Neural cell (in vitro differentiated cells): Measurements from ENCODE around the gene RAB9A. TPM values are rescaled to one million over a fixed set of nuclear protein-coding genes. Genes with fewer than 3 reads are reported as not detected.

Experiments used
- H2AFZ ChIP-seq: fragments of 200-600, 300-800 bp; sonication (generic), shearing (Covaris generic); 2 replicates; pipeline ENCODE4 v1.6.0; 2014; ENCODE audit warnings: low read depth, mild to moderate bottlenecking, antibody characterized with exemption, low read length, moderate library complexity
- H3F3A ChIP-seq: fragments of 200-600 bp; shearing (Covaris generic); 2 replicates; pipeline ENCODE4 v1.6.1; 2016; ENCODE audit warnings: mild to moderate bottlenecking, moderate library complexity, mixed read lengths, antibody characterized with exemption, low read length; ENCODE audit not compliant: insufficient read depth, poor library complexity, severe bottlenecking
- H3K27ac ChIP-seq: fragments of 200-600, 300-800 bp; sonication (generic), shearing (Covaris generic); 2 replicates; pipeline ENCODE4 v1.5.1; 2014; ENCODE audit warnings: mild to moderate bottlenecking, low read length, moderate library complexity
- H3K27me3 ChIP-seq: fragments of 300-800, 200-600 bp; sonication (generic), shearing (Covaris generic); 2 replicates; pipeline ENCODE4 v1.6.0; 2014; ENCODE audit warnings: mild to moderate bottlenecking, low read depth, low read length, moderate library complexity; ENCODE audit not compliant: insufficient read depth
- H3K36me3 ChIP-seq: fragments of 300-800, 200-600 bp; sonication (generic), shearing (Covaris generic); 2 replicates; pipeline ENCODE4 v1.5.1; 2014; ENCODE audit warnings: mild to moderate bottlenecking, antibody characterized with exemption, low read length, moderate library complexity; ENCODE audit not compliant: insufficient read depth
- H3K4me2 ChIP-seq: fragments of 300-800, 200-600 bp; sonication (generic), shearing (Covaris generic); 2 replicates; pipeline ENCODE4 v1.6.0; 2014; ENCODE audit warnings: mild to moderate bottlenecking, low read length
- H3K4me3 ChIP-seq: fragments of 300-800, 200-600 bp; sonication (generic), shearing (Covaris generic); 2 replicates; pipeline ENCODE4 v1.5.1; 2014; ENCODE audit warnings: mild to moderate bottlenecking, low read length, moderate library complexity
- H3K79me2 ChIP-seq: fragments of 200-600 bp; shearing (Covaris generic); replicated peaks from 2 replicates; pipeline ENCODE4 v1.6.0; 2014; ENCODE audit warnings: mild to moderate bottlenecking, low read length, moderate library complexity; ENCODE audit not compliant: insufficient read depth
- H3K9ac ChIP-seq: fragments of 300-800, 200-600 bp; sonication (generic), shearing (Covaris generic); 2 replicates; pipeline ENCODE4 v1.6.1; 2016; ENCODE audit warnings: mild to moderate bottlenecking, low read length, mixed read lengths
- H3K9me2 ChIP-seq: fragments of 200-600 bp; shearing (Covaris generic); 2 replicates; pipeline ENCODE4 v1.6.1; 2016; ENCODE audit warnings: mild to moderate bottlenecking, low read length, mixed read lengths; ENCODE audit not compliant: insufficient read depth
- H3K9me3 ChIP-seq: fragments of 200-600, 300-800 bp; sonication (generic), shearing (Covaris generic); 2 replicates; pipeline ENCODE4 v1.6.1; 2016; ENCODE audit warnings: mild to moderate bottlenecking, mixed run types, low read length, moderate library complexity, mixed read lengths
- H4K20me1 ChIP-seq: fragments of 200-600 bp; shearing (Covaris generic); 2 replicates; pipeline ENCODE4 v1.6.1; 2016; ENCODE audit warnings: mild to moderate bottlenecking, mixed run types; ENCODE audit not compliant: insufficient read depth
- CTCF ChIP-seq: fragments of 450-650 bp; IDR thresholded peaks from 2 replicates; pipeline ENCODE4 v1.5.1; 2014; ENCODE audit warnings: antibody characterized with exemption, mild to moderate bottlenecking, moderate library complexity; ENCODE audit not compliant: poor library complexity, severe bottlenecking
- EP300 ChIP-seq: fragments of 450-650 bp; conservative IDR thresholded peaks from 2 replicates; pipeline ENCODE4 v1.6.1; 2014; ENCODE audit warnings: antibody characterized with exemption, mild to moderate bottlenecking, moderate library complexity; ENCODE audit not compliant: poor library complexity, severe bottlenecking
- EZH2 ChIP-seq: fragments of 200-600, 300-800 bp; shearing (Covaris generic), sonication (generic); IDR thresholded peaks from 2 replicates; pipeline ENCODE4 v1.6.1; 2014; ENCODE audit warnings: antibody characterized with exemption, low read length, borderline replicate concordance, mild to moderate bottlenecking; ENCODE audit not compliant: insufficient read depth, poor library complexity, severe bottlenecking
- MXI1 ChIP-seq: fragments of 450-650 bp; conservative IDR thresholded peaks from 2 replicates; pipeline ENCODE4 v1.6.1; 2014; ENCODE audit warnings: antibody characterized with exemption, mild to moderate bottlenecking; ENCODE audit not compliant: poor library complexity, severe bottlenecking
- POLR2AphosphoS5 ChIP-seq: IDR thresholded peaks from 2 replicates; pipeline ENCODE4 v1.6.1; 2012
- RAD21 ChIP-seq: fragments of 450-650 bp; conservative IDR thresholded peaks from 2 replicates; pipeline ENCODE4 v1.6.1; 2014; ENCODE audit warnings: antibody characterized with exemption, mild to moderate bottlenecking, moderate library complexity
- REST ChIP-seq: IDR thresholded peaks from 2 replicates; pipeline ENCODE4 v1.6.1; 2012; ENCODE audit warnings: borderline replicate concordance
- SMC3 ChIP-seq: fragments of 450-650 bp; conservative IDR thresholded peaks from 2 replicates; pipeline ENCODE4 v1.6.1; 2014; ENCODE audit warnings: antibody characterized with exemption, mild to moderate bottlenecking, moderate library complexity; ENCODE audit not compliant: poor library complexity
- TAF1 ChIP-seq: IDR thresholded peaks from 2 replicates; pipeline ENCODE4 v1.6.1; 2012; ENCODE audit warnings: low read depth
- polyA plus RNA-seq: library from polyadenylated mRNA; depleted of rRNA; stranded (reverse); fragments of >200 nt; gene quantifications from 2 replicates; pipeline ENCODE4 v1.2.3, GENCODE V29; 2014

Gene RAB9A
- polyA plus RNA-seq, 1 donor from 2014 or later = 26.9 TPM

GRCh38 chrX:13754765-13755164 is 65.8 kb downstream of the RAB9A start:
- Histone ChIP-seq H3K9me3 (no peaks in the 10 kb centered on the region), H3K9me2 (no peaks in the 10 kb centered on the region), H2AFZ (no peak overlapping the region), H3K36me3 (no peaks in the 10 kb centered on the region), H3K4me3 (no peak overlapping the region), H4K20me1 (no peaks in the 10 kb centered on the region), H3K27me3 (no peaks in the 10 kb centered on the region), H3F3A (no peaks in the 10 kb centered on the region), H3K79me2 (no peaks in the 10 kb centered on the region), H3K27ac (no peak overlapping the region), H3K4me2 (no peak overlapping the region), H3K9ac (no peak overlapping the region)
- TF ChIP-seq RAD21 = no peak
- TF ChIP-seq MXI1 = no peak
- TF ChIP-seq TAF1 = no peak
- no peak for TF ChIP-seq REST
- TF ChIP-seq EZH2 = no peak
- no peak for TF ChIP-seq EP300
- TF ChIP-seq CTCF = no peak
- TF ChIP-seq SMC3 = no peak

- no peaks in the 10 kb centered on the region for H3F3A ChIP-seq
- H3K27me3 ChIP-seq = no peaks in the 10 kb centered on the region
- H3K4me2 ChIP-seq = no peak overlapping the region
- no peak for TF ChIP-seq POLR2AphosphoS5
- no peak for TF ChIP-seq EP300
- TF ChIP-seq TAF1 = no peak
- TF ChIP-seq MXI1 = no peak
- no peak for TF ChIP-seq CTCF
- no peak for TF ChIP-seq EZH2
- TF ChIP-seq RAD21 = no peak
- no peak for TF ChIP-seq SMC3
- no peak for TF ChIP-seq REST
- no peak overlapping the region for H3K9ac ChIP-seq
- no peak overlapping the region for H2AFZ ChIP-seq
- no peak overlapping the region for H3K4me3 ChIP-seq
- H3K36me3 ChIP-seq = no peaks in the 10 kb centered on the region
- H3K79me2 ChIP-seq = no peaks in the 10 kb centered on the region
- no peaks in the 10 kb centered on the region for H3K9me3 ChIP-seq
- no peaks in the 10 kb centered on the region for H4K20me1 ChIP-seq
- no peaks in the 10 kb centered on the region for H3K9me2 ChIP-seq
- no peak overlapping the region for H3K27ac ChIP-seq
These were observed 66.3 kb downstream of the RAB9A start for GRCh38 chrX:13755254-13755653.
